Activated CD8-positive, alpha-beta memory T cell treated with anti-CD3 and anti-CD28 coated beads, Interleukin-2, amount 10 ng/mL, durations not matched to agents 7 days and 5 days (primary cell): ENCODE measurements around the gene APOB. TPM values are rescaled to one million over a fixed set of nuclear protein-coding genes. Genes with fewer than 3 reads are reported as not detected.

Source experiments
- ATAC-seq: fragments of 150-1000 bp; cut with Tn5 transposase; one replicate; pipeline ENCODE4 v1.10.0; 2021; ENCODE audit warnings: moderate library complexity
- CTCF ChIA-PET: fragments of 350-600 bp; sonication (Branson Sonifier 250); formaldehyde crosslinking; loops from one replicate; lab custom pipeline; 2021; ENCODE audit warnings: antibody characterized with exemption; lab: Charles Lee
- DNase-seq: peaks from one replicate; pipeline ENCODE4 v3.0.0-alpha.2; 2020
- H3K27ac Mint-ChIP-seq: one replicate; pipeline ENCODE4 v1.8.0; 2021; ENCODE audit warnings: mild to moderate bottlenecking, mixed read lengths
- H3K27me3 Mint-ChIP-seq: one replicate; pipeline ENCODE4 v1.8.0; 2021; ENCODE audit warnings: mixed read lengths
- H3K36me3 Mint-ChIP-seq: one replicate; pipeline ENCODE4 v1.8.0; 2021; ENCODE audit warnings: mild to moderate bottlenecking, mixed read lengths
- H3K4me1 Mint-ChIP-seq: one replicate; pipeline ENCODE4 v1.8.0; 2021; ENCODE audit warnings: mixed read lengths
- H3K4me3 Mint-ChIP-seq: one replicate; pipeline ENCODE4 v1.8.0; 2021; ENCODE audit warnings: mild to moderate bottlenecking, moderate library complexity, mixed read lengths
- H3K9me3 Mint-ChIP-seq: one replicate; pipeline ENCODE4 v1.8.0; 2022; ENCODE audit warnings: low read depth, mixed read lengths
- total RNA-seq, 2 experiments: library from RNA; stranded (reverse); gene quantifications; one replicate each; pipeline ENCODE4 v1.2.3, GENCODE V29; 2021

The APOB gene
- total RNA-seq, 2 experiments from 2014 or later, result not detected

GRCh38 chr2:21012557-21012937 lies 31.3 kb downstream of the APOB start:
- H3K27ac Mint-ChIP-seq, result no peak overlapping the region
- CTCF ChIA-PET, result no interaction called here
- H3K9me3 Mint-ChIP-seq, result no peaks in the 10 kb centered on the region
- DNase-seq (no peak), ATAC-seq (no peak)
- H3K4me3 Mint-ChIP-seq, result no peak overlapping the region
- H3K36me3 Mint-ChIP-seq, result no peaks in the 10 kb centered on the region
- H3K27me3 Mint-ChIP-seq, result peaks cover 3% of the 10 kb centered on the region
- H3K4me1 Mint-ChIP-seq, result no peaks in the 10 kb centered on the region

DNA sequence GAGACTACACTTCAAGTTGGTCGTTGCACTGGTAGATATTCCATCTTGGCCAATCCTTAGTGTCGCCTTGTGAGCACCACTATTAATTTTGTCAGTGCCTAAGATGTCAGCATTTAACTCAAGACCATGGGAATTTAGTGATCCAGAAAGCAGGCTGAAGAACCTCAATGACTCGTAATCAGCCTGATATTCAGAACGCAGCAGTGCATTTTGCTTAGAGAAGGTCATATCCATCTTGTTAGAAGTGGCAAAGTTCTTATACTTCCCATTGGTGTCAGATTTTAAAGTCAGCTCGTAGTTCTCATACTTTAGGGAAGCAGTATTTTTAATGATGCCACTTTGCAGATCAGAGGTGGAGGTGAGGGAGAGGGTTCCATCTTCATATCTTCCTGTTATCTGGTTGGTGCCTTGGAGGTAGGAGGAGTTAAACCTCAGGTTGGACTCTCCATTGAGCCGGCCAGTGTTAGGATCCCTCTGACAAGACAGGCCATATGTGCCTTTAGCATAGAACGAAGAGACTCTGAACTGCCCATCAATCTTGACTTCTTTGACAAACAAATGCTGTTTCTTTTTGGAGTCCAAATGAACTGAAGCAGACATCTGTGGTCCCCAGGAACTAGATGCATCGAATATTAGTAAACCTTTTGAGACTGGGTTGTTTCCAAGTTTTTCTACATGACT lies 31.9 kb downstream of the APOB start:
- CTCF ChIA-PET, result no interaction called here
- Mint-ChIP-seq H3K4me3 (no peak overlapping the region), H3K27me3 (peaks cover 3% of the 10 kb centered on the region), H3K27ac (no peak overlapping the region), H3K4me1 (no peaks in the 10 kb centered on the region), H3K9me3 (no peaks in the 10 kb centered on the region), H3K36me3 (no peaks in the 10 kb centered on the region)
- no peak for ATAC-seq
- DNase-seq, result no peak

DNA sequence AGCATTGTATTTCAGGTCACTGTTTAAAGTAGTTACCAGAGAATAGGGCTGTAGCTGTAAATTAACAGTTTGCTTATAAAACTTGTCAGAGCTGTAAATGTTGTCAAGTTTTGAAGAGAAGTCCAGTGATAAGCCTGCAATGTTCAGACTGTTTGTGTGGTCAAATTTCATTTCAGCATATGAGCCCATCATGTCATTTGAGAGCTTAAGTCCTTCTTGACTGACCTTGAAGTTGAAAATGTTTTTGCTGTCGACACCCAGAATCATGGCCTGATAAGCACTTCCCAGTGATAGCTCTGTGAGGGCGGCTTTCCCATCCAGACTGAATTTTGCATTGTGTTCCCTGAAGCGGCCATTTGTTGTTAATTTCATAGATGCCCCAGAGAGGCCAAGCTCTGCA lies 32.4 kb downstream of the APOB start:
- Mint-ChIP-seq H3K27ac (no peak overlapping the region), H3K27me3 (peaks cover 8% of the 10 kb centered on the region), H3K36me3 (no peaks in the 10 kb centered on the region), H3K4me1 (no peaks in the 10 kb centered on the region), H3K4me3 (no peak overlapping the region), H3K9me3 (no peaks in the 10 kb centered on the region)
- ATAC-seq (no peak), DNase-seq (no peak)
- CTCF ChIA-PET, result no interaction called here

DNA sequence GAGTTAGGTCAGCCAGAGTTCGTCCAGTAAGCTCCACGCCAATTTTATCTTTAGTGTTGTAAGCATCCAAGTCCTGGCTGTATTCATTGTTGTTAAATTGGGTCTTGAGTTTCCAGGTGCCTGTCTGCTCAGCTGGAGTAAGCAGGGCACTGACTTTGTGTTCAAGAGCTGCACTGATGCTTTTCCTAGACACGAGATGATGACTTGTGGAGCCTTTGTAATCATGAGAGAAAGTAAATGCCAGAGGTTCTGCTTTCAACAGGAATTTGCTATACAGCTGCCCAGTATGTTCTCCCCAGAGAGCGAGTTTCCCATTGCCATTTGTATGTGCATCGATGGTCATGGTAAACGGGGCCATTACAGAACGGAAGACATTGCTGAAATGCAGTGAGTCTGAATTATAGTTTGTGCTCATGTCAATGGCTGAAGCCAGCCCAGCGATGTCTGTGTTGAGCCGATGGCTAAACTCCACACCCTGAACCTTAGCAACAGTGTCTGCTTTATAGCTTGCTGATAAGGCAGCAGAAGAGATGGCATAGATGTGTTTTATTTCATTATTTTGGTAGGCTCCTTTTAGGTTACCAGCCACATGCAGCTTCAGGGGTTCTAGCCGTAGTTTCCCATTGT lies 32.9 kb downstream of the APOB start:
- no peak overlapping the region for H3K4me3 Mint-ChIP-seq
- CTCF ChIA-PET, result no interaction called here
- peaks cover 8% of the 10 kb centered on the region for H3K27me3 Mint-ChIP-seq
- no peaks in the 10 kb centered on the region for H3K9me3 Mint-ChIP-seq
- DNase-seq (no peak), ATAC-seq (no peak)
- H3K4me1 Mint-ChIP-seq, result no peaks in the 10 kb centered on the region
- no peak overlapping the region for H3K27ac Mint-ChIP-seq
- no peaks in the 10 kb centered on the region for H3K36me3 Mint-ChIP-seq

GRCh38 chr2:21009662-21010225 lies 34.1 kb downstream of the APOB start:
- Mint-ChIP-seq H3K4me3 (no peak overlapping the region), H3K36me3 (no peaks in the 10 kb centered on the region), H3K27me3 (peaks cover 8% of the 10 kb centered on the region), H3K27ac (no peak overlapping the region), H3K9me3 (no peaks in the 10 kb centered on the region), H3K4me1 (no peaks in the 10 kb centered on the region)
- CTCF ChIA-PET, result no interaction called here
- no peak for ATAC-seq
- no peak for DNase-seq

DNA sequence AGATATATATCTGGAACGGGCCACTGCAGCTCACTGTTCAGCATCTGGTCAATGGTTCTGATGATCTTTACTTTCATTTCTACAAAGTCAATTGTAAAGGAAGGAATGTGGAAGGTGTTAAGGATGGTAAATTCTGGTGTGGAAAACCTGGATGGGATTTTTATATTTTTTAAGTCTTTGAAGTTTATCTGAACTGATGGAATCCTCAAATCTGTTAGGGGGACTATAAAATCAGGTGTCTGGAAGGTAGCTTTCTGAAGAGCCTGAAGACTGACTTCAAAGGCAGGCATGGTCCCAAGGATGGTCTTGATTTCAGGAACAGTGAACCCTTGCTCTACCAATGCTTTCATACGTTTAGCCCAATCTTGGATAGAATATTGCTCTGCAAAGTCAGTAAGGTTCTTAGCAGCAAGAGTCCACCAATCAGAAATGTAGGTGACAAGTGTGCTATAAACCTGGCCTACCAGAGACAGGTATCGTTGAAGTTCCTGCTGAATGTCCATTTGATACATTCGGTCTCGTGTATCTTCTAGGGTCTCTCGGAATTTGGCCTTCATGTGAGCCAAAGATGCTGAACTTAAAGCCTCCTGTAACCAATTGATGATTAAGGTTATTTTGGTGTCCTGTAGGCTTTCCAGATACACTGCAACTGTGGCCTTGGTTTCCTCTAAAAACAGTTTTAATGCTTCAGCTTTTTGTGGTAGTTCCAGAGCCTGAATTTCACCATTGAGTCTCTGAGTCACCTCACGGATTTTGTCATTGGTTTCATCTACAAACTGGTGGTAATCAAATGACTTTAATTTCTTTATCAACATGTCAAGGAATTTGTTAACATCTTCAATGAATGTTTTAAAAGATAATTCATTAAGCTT lies 34.8 kb downstream of the APOB start:
- no peak for ATAC-seq
- no peaks in the 10 kb centered on the region for H3K36me3 Mint-ChIP-seq
- no peaks in the 10 kb centered on the region for H3K9me3 Mint-ChIP-seq
- CTCF ChIA-PET, result no interaction called here
- no peaks in the 10 kb centered on the region for H3K4me1 Mint-ChIP-seq
- no peak overlapping the region for H3K27ac Mint-ChIP-seq
- no peak overlapping the region for H3K4me3 Mint-ChIP-seq
- peaks cover 8% of the 10 kb centered on the region for H3K27me3 Mint-ChIP-seq
- no peak for DNase-seq

DNA sequence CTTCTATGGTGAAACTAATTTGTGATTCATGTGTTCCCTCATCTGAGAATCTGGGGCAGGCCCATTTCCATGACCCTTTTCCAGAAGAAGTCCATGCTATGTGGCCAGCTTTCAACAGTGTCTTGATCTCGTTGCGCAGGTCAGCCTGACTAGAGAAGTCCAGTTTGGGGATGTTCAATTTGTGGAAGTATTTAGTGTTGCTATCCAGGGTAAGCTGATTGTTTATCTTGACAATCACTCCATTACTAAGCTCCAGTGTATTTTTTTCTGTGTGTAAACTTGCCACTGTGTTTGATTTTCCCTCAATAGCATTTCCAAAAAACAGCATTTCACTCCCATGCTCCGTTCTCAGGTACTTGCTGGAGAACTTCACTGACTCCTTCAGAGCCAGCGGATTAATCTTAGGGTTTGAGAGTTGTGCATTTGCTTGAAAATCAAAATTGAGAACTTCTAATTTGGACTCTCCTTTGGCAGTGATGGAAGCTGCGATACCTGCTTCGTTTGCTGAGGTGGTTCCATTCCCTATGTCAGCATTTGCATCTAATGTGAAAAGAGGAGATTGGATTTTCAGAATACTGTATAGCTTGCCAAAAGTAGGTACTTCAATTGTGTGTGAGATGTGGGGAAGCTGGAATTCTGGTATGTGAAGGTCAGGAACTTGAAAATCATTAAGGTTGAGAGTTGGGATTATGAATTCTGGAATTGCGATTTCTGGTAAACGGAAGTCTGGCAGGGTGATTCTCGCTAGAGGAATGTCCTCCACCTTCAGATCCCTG lies 35.7 kb downstream of the APOB start:
- Mint-ChIP-seq H3K4me1 (no peaks in the 10 kb centered on the region), H3K9me3 (no peaks in the 10 kb centered on the region), H3K36me3 (no peaks in the 10 kb centered on the region), H3K27ac (no peak overlapping the region), H3K27me3 (peaks cover 8% of the 10 kb centered on the region), H3K4me3 (no peak overlapping the region)
- ATAC-seq (no peak), DNase-seq (no peak)
- CTCF ChIA-PET, result no interaction called here

DNA sequence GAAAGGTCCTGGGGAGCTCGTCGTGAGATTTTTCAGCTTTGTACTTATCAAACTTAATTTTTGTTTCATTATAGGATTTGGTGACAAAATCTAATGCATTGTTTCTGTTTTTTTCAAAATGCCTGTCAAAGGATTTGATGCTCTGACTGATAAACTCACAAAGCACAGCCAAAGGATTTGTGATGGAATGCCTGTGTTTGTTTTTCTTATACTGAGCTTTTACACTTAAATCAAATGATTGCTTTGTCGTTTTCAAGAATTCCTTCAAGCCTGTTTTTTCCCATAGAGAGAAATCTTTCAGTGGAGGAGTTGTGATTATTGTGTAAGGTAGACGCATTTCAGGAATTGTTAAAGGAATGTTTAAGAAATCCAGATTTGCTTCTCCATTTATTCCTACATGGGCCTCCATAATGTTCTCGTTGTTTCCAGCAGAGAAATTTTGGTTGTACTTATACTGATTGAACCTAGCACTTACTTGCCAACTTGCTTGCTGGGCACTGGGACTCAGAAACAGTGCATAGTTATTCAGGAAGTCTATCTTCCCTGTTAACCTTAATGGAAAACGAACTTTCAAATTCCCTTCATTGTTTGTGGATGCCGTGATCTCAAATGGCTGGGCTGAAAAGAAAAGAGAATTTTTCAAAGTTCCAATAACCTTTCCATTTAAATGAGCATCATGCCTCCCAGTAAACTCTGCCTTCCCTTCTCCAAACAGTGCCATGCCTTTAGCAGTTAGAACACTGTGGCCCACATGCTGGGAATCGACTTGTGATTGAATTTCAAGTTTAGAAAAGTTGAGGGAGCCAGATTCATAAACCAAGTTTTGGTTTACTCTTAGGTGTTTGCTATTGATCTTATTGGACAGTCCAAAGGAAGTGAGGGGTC lies 36.5 kb downstream of the APOB start:
- Mint-ChIP-seq H3K4me3 (no peak overlapping the region), H3K4me1 (no peaks in the 10 kb centered on the region), H3K27ac (no peak overlapping the region), H3K36me3 (no peaks in the 10 kb centered on the region), H3K27me3 (peaks cover 8% of the 10 kb centered on the region), H3K9me3 (no peaks in the 10 kb centered on the region)
- DNase-seq (no peak), ATAC-seq (no peak)
- CTCF ChIA-PET, result interaction anchor here (1.2 kb wide), 1 partner anchor 346 kb away, joined by 3 read pairs; no protein-coding TSS in a partner anchor

GRCh38 chr2:21006423-21007128 lies 37.3 kb downstream of the APOB start:
- peaks cover 8% of the 10 kb centered on the region for H3K27me3 Mint-ChIP-seq
- H3K9me3 Mint-ChIP-seq, result no peaks in the 10 kb centered on the region
- H3K4me1 Mint-ChIP-seq, result no peaks in the 10 kb centered on the region
- ATAC-seq (no peak), DNase-seq (no peak)
- H3K4me3 Mint-ChIP-seq, result no peak overlapping the region
- CTCF ChIA-PET, result interaction anchor here (1.2 kb wide), 1 partner anchor 345 kb away, joined by 3 read pairs; no protein-coding TSS in a partner anchor
- H3K36me3 Mint-ChIP-seq, result no peaks in the 10 kb centered on the region
- H3K27ac Mint-ChIP-seq, result no peak overlapping the region

GRCh38 chr2:21005700-21006422 lies 38.0 kb downstream of the APOB start:
- Mint-ChIP-seq H3K4me3 (no peak overlapping the region), H3K4me1 (no peaks in the 10 kb centered on the region), H3K36me3 (no peaks in the 10 kb centered on the region), H3K27me3 (peaks cover 8% of the 10 kb centered on the region), H3K27ac (no peak overlapping the region), H3K9me3 (no peaks in the 10 kb centered on the region)
- ATAC-seq (no peak), DNase-seq (no peak)
- CTCF ChIA-PET, result no interaction called here

DNA sequence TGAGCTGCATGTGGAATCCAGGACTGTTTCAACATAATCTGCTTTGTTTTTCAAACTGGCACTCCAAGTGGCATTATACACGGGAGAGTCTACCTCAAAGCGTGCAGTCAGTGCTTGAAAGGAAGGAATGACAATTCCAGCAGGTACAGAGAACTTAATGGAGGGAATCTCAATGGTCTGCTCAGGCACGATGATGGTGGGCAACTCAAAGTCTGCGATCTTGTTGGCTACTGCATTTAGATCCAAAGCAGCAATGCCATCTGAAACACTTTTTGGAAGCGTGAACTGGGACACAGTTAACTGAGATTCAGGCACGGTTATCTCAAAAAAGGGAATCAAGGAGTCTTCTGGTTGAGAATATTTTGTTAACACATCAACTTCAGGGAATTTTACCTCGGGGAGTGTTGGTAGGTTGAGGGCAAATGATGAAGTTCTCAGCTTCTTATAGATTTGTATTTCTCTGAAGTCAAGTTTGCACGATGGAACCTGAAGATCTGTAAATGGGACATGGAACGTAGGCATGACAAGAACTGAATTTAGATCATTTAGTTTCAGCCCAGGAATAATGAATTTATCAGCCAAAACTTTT lies 38.7 kb downstream of the APOB start:
- Mint-ChIP-seq H3K27ac (no peak overlapping the region), H3K4me1 (no peaks in the 10 kb centered on the region), H3K36me3 (no peaks in the 10 kb centered on the region), H3K9me3 (no peaks in the 10 kb centered on the region), H3K27me3 (peaks cover 8% of the 10 kb centered on the region), H3K4me3 (no peak overlapping the region)
- ATAC-seq, result no peak
- DNase-seq, result no peak
- CTCF ChIA-PET, result no interaction called here
